HepG2 (cell line): ENCODE results near the gene KIF1C. TPM values are rescaled to one million over a fixed set of nuclear protein-coding genes. Genes with fewer than 3 reads are reported as not detected.
A peak's percentile ranks its signal among the peaks of the same experiment; 100 is the strongest.

Experiments
- CTCF ChIP-seq: sonication (generic); formaldehyde crosslinking; IDR thresholded peaks from 2 replicates; pipeline ENCODE4 v1.5.0; 2020; ENCODE audit warnings: mild to moderate bottlenecking, missing genetic modification reagents, moderate library complexity
- ISL2 ChIP-seq: sonication (generic); formaldehyde crosslinking; IDR thresholded peaks from 2 replicates; pipeline ENCODE4 v1.5.0; 2020; ENCODE audit warnings: missing genetic modification reagents
- TFE3 ChIP-seq: IDR thresholded peaks from 2 replicates; pipeline ENCODE4 v1.6.1; 2016
- ZFP36L1 ChIP-seq: sonication (generic); formaldehyde crosslinking; IDR thresholded peaks from 2 replicates; pipeline ENCODE4 v1.8.0; 2022; ENCODE audit warnings: mild to moderate bottlenecking, missing genetic modification reagents, moderate library complexity
- polyA plus RNA-seq, 8 experiments: library from polyadenylated mRNA; depleted of rRNA in 3 of 8; stranded (reverse) in 7 of 8; unstranded in 1 of 8; fragments of >200 nt; fragmentation: Illumina TruSeq in 4 of 8; extraction: Trizol in 4 of 8; gene quantifications; 2 replicates each; pipeline versions ENCODE4 v1.2.1 to v1.2.3, GENCODE V29; 2011 to 2016; ENCODE audit warnings: low read depth in 4 of 8, missing spikeins in 1 of 8, mixed read lengths in 1 of 8; ENCODE audit not compliant: insufficient read depth in 1 of 8
- total RNA-seq, 5 experiments: library from RNA; depleted of rRNA; stranded (reverse); fragments of >200 nt; fragmentation: Illumina TruSeq; extraction: Trizol; gene quantifications; 2 replicates each; pipeline ENCODE4 v1.2.3, GENCODE V29; 2016; ENCODE audit warnings: low read depth in 1 of 5
- TF ChIP-seq, protein P1 (sequence below): sonication (generic); formaldehyde crosslinking; IDR thresholded peaks from 2 replicates; pipeline ENCODE4 v1.4.0; 2020; ENCODE audit warnings: mild to moderate bottlenecking, missing genetic modification reagents
- TF ChIP-seq, protein P2 (sequence below), 2 experiments: fragments of 450-650 bp in 1 of 2; sonication (generic) in 1 of 2; formaldehyde crosslinking in 1 of 2; IDR thresholded peaks; 2 replicates each; pipeline versions ENCODE4 v1.6.1 to v1.8.0; 2016 to 2022; ENCODE audit warnings: antibody characterized with exemption in 1 of 2, mild to moderate bottlenecking in 1 of 2, missing genetic modification reagents in 1 of 2

KIF1C gene
- total and polyA plus RNA-seq, 2 of the 13 experiments (the other 11 are each of a cell fraction or from before 2014, with no cell fraction given) = 70.0 to 104 TPM

GRCh38 chr17:4948166-4948930 lies 49.4 kb upstream of the KIF1C start, which contains the start of gene PFN1 (continued):
- TF ChIP-seq ZFP36L1 (0 out of 2 replicates have a peak, but pooled peaks have one; percentile 64), TFE3 (0 out of 2 replicates have a peak, but pooled peaks have one; percentile 8), CTCF (no peak), ISL2 (CRISPR knock-in tag) (peak; percentile 16; the same call in 1 of the 2 replicates)
- TF ChIP-seq, protein P1, sequence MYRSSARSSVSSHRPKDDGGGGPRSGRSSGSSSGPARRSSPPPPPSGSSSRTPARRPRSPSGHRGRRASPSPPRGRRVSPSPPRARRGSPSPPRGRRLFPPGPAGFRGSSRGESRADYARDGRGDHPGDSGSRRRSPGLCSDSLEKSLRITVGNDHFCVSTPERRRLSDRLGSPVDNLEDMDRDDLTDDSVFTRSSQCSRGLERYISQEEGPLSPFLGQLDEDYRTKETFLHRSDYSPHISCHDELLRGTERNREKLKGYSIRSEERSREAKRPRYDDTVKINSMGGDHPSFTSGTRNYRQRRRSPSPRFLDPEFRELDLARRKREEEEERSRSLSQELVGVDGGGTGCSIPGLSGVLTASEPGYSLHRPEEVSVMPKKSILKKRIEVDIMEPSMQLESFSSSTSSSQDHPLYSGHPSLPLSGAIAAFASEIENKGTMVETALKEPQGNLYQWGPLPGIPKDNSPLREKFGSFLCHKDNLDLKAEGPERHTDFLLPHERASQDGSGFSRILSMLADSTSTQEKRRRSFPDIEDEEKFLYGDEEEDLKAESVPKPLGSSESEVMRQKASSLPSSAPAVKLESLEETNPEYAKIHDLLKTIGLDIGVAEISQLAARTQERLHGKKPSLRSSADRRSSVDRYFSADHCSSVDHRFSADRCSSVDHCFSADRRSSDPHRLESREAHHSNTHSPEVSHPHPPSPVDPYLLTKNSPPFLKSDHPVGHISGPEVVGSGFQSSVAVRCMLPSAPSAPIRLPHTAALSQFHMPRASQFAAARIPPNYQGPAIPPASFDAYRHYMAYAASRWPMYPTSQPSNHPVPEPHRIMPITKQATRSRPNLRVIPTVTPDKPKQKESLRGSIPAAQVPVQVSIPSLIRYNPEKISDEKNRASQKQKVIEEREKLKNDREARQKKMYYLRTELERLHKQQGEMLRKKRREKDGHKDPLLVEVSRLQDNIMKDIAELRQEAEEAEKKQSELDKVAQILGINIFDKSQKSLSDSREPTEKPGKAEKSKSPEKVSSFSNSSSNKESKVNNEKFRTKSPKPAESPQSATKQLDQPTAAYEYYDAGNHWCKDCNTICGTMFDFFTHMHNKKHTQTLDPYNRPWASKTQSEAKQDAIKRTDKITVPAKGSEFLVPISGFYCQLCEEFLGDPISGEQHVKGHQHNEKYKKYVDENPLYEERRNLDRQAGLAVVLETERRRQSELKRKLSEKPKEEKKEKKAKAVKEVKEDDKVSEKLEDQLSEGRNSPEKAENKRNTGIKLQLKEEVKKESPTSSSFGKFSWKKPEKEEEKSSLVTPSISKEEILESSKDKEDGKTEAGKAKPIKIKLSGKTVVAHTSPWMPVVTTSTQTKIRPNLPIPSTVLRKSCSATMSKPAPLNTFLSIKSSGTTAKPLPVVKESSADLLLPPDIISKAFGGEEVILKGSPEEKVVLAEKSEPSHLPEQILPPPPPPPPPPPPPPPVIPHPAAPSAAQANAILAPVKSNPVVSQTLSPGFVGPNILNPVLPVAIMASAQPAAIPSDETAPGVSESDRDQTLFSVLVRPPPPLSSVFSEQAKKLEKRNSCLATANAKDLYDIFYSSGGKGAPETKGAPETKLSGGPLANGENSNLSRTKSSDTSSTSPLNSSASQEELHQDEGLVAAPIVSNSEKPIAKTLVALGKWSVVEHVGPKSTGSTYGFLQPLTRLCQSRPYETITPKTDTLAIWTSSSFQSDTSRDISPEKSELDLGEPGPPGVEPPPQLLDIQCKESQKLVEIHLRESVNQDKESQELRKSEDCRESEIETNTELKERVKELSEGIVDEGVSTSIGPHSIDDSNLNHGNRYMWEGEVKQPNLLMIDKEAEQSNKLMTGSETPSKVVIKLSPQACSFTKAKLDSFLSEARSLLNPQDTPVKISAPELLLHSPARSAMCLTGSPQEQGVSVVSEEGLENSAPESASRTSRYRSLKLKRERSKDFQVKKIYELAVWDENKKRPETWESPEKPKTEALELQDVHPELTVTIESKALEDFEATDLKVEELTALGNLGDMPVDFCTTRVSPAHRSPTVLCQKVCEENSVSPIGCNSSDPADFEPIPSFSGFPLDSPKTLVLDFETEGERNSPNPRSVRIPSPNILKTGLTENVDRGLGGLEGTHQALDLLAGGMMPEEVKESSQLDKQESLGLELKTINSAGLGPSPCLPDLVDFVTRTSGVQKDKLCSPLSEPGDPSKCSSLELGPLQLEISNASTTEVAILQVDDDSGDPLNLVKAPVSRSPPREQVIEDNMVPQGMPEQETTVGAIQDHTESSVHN = no peak
- TF ChIP-seq, protein P2, sequence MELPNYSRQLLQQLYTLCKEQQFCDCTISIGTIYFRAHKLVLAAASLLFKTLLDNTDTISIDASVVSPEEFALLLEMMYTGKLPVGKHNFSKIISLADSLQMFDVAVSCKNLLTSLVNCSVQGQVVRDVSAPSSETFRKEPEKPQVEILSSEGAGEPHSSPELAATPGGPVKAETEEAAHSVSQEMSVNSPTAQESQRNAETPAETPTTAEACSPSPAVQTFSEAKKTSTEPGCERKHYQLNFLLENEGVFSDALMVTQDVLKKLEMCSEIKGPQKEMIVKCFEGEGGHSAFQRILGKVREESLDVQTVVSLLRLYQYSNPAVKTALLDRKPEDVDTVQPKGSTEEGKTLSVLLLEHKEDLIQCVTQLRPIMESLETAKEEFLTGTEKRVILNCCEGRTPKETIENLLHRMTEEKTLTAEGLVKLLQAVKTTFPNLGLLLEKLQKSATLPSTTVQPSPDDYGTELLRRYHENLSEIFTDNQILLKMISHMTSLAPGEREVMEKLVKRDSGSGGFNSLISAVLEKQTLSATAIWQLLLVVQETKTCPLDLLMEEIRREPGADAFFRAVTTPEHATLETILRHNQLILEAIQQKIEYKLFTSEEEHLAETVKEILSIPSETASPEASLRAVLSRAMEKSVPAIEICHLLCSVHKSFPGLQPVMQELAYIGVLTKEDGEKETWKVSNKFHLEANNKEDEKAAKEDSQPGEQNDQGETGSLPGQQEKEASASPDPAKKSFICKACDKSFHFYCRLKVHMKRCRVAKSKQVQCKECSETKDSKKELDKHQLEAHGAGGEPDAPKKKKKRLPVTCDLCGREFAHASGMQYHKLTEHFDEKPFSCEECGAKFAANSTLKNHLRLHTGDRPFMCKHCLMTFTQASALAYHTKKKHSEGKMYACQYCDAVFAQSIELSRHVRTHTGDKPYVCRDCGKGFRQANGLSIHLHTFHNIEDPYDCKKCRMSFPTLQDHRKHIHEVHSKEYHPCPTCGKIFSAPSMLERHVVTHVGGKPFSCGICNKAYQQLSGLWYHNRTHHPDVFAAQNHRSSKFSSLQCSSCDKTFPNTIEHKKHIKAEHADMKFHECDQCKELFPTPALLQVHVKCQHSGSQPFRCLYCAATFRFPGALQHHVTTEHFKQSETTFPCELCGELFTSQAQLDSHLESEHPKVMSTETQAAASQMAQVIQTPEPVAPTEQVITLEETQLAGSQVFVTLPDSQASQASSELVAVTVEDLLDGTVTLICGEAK (IDR thresholded peaks at IDR 0.05) = no peak
- TF ChIP-seq, protein P2 (CRISPR knock-in tag; IDR thresholded peaks at IDR 0.05) = peak; percentile 57
